ENCODE results near the gene MYH4. TPM values are rescaled to one million over a fixed set of nuclear protein-coding genes. Genes with fewer than 3 reads are reported as not detected.

MYH4 gene
- total and polyA plus RNA-seq, 2 of the 13 experiments (the other 11 are each of a cell fraction or from before 2014, with no cell fraction given) = 0.01 to 0.02 TPM

DNA sequence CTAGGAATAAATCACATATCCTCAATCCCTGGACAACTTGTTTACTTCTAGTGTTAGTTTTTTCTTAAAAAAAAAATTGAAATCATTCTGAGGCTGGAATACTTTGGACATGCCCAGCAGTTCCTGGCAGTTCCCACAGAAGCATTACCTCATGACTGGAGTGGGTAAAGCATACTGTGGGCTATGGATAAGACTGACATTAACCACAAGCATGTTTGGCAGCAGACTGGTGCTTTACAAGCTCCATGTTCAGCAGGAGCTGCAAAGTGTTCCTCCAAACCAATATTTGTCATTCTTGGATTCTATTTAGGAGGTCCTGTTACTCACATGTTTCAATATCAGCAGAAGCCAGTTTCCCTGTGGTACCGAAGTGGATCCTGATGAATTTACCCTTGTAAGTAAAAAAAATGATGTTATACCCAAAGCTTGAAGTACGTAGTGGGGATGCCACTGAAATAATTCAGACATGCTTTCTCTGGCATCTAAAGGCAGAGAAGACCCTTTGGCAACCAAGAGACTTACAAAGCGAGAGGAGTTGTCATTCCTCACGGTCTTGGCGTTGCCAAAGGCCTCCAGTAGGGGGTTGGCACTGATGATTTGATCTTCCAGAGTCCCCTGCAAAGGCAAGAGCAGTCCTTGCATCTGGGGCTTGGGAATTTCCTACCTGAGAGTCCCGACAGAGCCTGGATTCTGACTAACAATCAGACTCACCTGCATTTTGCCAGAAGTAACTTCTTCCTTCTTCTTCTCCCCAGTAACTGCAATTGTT lies 44.1 kb upstream of the MYH4 start:
- no peak for DNase-seq (ENCODE audit: low spot score)
- no peak overlapping the region for H2AFZ ChIP-seq (ENCODE audit: low read length)
- no peaks in the 10 kb centered on the region for H3K36me3 ChIP-seq (replicated peaks in 1 of 2; ENCODE audit: control insufficient read depth in 1 of 2, insufficient read depth in 2 of 2, low read length in 2 of 2)
- in situ Hi-C loops (cut with HindIII; ENCODE audit: extremely low pct_ligation_motif_present, low pct_unique_long_range_greater_than_20kb) (no loop called here), intact Hi-C loops (cut with micrococcal nuclease; ENCODE audit: unreplicated experiment) (no loop called here)
- FAIRE-seq = no peak
- H3K79me2 ChIP-seq (ENCODE audit: insufficient read depth, low read length) = no peaks in the 10 kb centered on the region
- no peaks in the 10 kb centered on the region for H4K20me1 ChIP-seq (ENCODE audit: insufficient read depth, low read length)
- 1% methylated on average over 6 of the region's 6 CpGs for WGBS (ENCODE audit: low lambda C conversion rate)
- H3K4me2 ChIP-seq (ENCODE audit: low read depth, low read length) = no peak overlapping the region
- POLR2A ChIA-PET = no interaction called here
- H3K9me3 ChIP-seq (ENCODE audit: low read length) = no peaks in the 10 kb centered on the region
- TF ChIP-seq TCF12 (IDR thresholded peaks at IDR 0.05) (no peak), TCF12 (CRISPR knock-in tag; IDR thresholded peaks at IDR 0.05) (no peak), ADNP (CRISPR knock-in tag; IDR thresholded peaks at IDR 0.05) (no peak), RAD51 (IDR thresholded peaks at IDR 0.05; ENCODE audit: borderline replicate concordance) (no peak), U2AF1 (optimal IDR thresholded peaks at IDR 0.05; ENCODE audit: low read depth, low read length) (no peak), PHB2 (IDR thresholded peaks at IDR 0.05; ENCODE audit: partially characterized antibody) (no peak), ZNF841 (CRISPR knock-in tag; IDR thresholded peaks at IDR 0.05; ENCODE audit: borderline replicate concordance) (no peak), POLR2AphosphoS2 (IDR thresholded peaks at IDR 0.05; ENCODE audit: low read depth, low read length) (no peak), ZNF660 (CRISPR knock-in tag; IDR thresholded peaks at IDR 0.05; ENCODE audit: borderline replicate concordance, low read depth) (no peak), JUND (CRISPR knock-in tag; IDR thresholded peaks at IDR 0.05) (no peak), ZBTB7B (CRISPR knock-in tag; IDR thresholded peaks at IDR 0.05) (no peak), KDM4B (CRISPR knock-in tag; IDR thresholded peaks at IDR 0.05) (no peak), ARID2 (CRISPR knock-in tag; IDR thresholded peaks at IDR 0.05; ENCODE audit: borderline replicate concordance) (no peak), SCMH1 (CRISPR knock-in tag; IDR thresholded peaks at IDR 0.05; ENCODE audit: borderline replicate concordance) (no peak), ZBTB42 (CRISPR knock-in tag; IDR thresholded peaks at IDR 0.05) (no peak)
- TF ChIP-seq, protein P1, sequence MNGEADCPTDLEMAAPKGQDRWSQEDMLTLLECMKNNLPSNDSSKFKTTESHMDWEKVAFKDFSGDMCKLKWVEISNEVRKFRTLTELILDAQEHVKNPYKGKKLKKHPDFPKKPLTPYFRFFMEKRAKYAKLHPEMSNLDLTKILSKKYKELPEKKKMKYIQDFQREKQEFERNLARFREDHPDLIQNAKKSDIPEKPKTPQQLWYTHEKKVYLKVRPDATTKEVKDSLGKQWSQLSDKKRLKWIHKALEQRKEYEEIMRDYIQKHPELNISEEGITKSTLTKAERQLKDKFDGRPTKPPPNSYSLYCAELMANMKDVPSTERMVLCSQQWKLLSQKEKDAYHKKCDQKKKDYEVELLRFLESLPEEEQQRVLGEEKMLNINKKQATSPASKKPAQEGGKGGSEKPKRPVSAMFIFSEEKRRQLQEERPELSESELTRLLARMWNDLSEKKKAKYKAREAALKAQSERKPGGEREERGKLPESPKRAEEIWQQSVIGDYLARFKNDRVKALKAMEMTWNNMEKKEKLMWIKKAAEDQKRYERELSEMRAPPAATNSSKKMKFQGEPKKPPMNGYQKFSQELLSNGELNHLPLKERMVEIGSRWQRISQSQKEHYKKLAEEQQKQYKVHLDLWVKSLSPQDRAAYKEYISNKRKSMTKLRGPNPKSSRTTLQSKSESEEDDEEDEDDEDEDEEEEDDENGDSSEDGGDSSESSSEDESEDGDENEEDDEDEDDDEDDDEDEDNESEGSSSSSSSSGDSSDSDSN (CRISPR knock-in tag; IDR thresholded peaks at IDR 0.05) = no peak
- TF ChIP-seq, protein P2, sequence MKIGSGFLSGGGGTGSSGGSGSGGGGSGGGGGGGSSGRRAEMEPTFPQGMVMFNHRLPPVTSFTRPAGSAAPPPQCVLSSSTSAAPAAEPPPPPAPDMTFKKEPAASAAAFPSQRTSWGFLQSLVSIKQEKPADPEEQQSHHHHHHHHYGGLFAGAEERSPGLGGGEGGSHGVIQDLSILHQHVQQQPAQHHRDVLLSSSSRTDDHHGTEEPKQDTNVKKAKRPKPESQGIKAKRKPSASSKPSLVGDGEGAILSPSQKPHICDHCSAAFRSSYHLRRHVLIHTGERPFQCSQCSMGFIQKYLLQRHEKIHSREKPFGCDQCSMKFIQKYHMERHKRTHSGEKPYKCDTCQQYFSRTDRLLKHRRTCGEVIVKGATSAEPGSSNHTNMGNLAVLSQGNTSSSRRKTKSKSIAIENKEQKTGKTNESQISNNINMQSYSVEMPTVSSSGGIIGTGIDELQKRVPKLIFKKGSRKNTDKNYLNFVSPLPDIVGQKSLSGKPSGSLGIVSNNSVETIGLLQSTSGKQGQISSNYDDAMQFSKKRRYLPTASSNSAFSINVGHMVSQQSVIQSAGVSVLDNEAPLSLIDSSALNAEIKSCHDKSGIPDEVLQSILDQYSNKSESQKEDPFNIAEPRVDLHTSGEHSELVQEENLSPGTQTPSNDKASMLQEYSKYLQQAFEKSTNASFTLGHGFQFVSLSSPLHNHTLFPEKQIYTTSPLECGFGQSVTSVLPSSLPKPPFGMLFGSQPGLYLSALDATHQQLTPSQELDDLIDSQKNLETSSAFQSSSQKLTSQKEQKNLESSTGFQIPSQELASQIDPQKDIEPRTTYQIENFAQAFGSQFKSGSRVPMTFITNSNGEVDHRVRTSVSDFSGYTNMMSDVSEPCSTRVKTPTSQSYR (CRISPR knock-in tag; IDR thresholded peaks at IDR 0.05; ENCODE audit: borderline replicate concordance) = no peak
- TF ChIP-seq, protein P3, sequence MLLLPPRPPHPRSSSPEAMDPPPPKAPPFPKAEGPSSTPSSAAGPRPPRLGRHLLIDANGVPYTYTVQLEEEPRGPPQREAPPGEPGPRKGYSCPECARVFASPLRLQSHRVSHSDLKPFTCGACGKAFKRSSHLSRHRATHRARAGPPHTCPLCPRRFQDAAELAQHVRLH (CRISPR knock-in tag; IDR thresholded peaks at IDR 0.05; ENCODE audit: borderline replicate concordance, low read depth) = no peak
- no peak for ATAC-seq
- no TSS peak for BruUV-seq (replicated peaks)
- H3K27ac ChIP-seq (ENCODE audit: extremely low read length, insufficient read depth, low read length) = no peak overlapping the region
- no peak overlapping the region for H3K4me3 ChIP-seq (replicated peaks in 1 of 3; ENCODE audit: insufficient read depth in 1 of 3, low read depth in 2 of 3, low read length in 3 of 3)
- no peak overlapping the region for H3K9ac ChIP-seq (ENCODE audit: insufficient read depth, low read depth, low read length)
- H3K4me1 ChIP-seq (ENCODE audit: insufficient read depth, low read length) = peaks cover 10% of the 10 kb centered on the region
- H3K27me3 ChIP-seq (ENCODE audit: control insufficient read depth in 1 of 2, insufficient read depth in 2 of 2, low read length in 2 of 2) = peaks cover 0 to 12% of the 10 kb centered on the region in 2 experiments; a peak in 1 of 5 replicates
- CTCF ChIA-PET (ENCODE audit: low intra/inter-chr PET ratio, low total read pairs) = no interaction called here
